ENCODE measurements around the gene DCTN3.

DNA sequence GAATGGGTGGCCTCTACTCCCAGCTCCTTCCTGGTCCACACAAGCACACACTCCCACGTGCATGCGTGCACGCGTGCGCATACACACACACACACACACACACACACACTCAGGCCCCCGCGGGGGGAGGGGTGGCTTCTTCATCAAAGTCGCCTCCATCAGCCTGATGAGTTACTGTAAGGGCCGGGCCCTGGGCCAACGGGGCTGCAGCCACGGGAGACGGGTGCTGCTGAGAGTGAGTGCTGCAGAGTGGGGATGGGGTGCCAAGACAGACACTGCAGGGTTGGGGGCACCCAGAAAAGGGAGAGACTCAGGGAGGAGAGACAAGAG lies 48.8 kb downstream of the DCTN3 start:
- no peak for TF ChIP-seq KLF6 (CRISPR knock-in tag; IDR thresholded peaks at IDR 0.05; ENCODE audit: borderline replicate concordance)
- TF ChIP-seq, protein P1, sequence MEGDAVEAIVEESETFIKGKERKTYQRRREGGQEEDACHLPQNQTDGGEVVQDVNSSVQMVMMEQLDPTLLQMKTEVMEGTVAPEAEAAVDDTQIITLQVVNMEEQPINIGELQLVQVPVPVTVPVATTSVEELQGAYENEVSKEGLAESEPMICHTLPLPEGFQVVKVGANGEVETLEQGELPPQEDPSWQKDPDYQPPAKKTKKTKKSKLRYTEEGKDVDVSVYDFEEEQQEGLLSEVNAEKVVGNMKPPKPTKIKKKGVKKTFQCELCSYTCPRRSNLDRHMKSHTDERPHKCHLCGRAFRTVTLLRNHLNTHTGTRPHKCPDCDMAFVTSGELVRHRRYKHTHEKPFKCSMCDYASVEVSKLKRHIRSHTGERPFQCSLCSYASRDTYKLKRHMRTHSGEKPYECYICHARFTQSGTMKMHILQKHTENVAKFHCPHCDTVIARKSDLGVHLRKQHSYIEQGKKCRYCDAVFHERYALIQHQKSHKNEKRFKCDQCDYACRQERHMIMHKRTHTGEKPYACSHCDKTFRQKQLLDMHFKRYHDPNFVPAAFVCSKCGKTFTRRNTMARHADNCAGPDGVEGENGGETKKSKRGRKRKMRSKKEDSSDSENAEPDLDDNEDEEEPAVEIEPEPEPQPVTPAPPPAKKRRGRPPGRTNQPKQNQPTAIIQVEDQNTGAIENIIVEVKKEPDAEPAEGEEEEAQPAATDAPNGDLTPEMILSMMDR (IDR thresholded peaks at IDR 0.05 in 2 of 3, conservative IDR thresholded peaks at IDR 0.05 in 1 of 3; ENCODE audit: insufficient read depth in 2 of 3, low read depth in 1 of 3, low read length in 3 of 3) = no peak

All from K562 (cell line).